Common myeloid progenitor, CD34-positive (primary cell): ENCODE data around the gene DCDC1.

Experiments
- CTCF ChIA-PET: fragments of 350-600 bp; sonication (Branson Sonifier 250); formaldehyde crosslinking; loops from one replicate; lab custom pipeline; 2021; ENCODE audit warnings: antibody characterized with exemption; lab: Charles Lee
- POLR2A ChIA-PET: fragments of 350-600 bp; sonication (Branson Sonifier 250); formaldehyde crosslinking; loops from one replicate; lab custom pipeline; 2021; ENCODE audit warnings: antibody characterized with exemption; lab: Charles Lee
- DNase-seq, 3 donors: peaks; one replicate each; pipeline versions ENCODE4 v3.0.0 to v3.0.0-alpha.2; 2013
- H3K27ac ChIP-seq, 2 experiments: 1 replicate in 1 of 2; 2 replicates in 1 of 2; pipeline ENCODE4 v1.7.0; 2013; ENCODE audit warnings: inconsistent platforms in 2 of 2, low read length in 2 of 2, mild to moderate bottlenecking in 2 of 2, low read depth in 1 of 2, moderate library complexity in 1 of 2; ENCODE audit not compliant: severe bottlenecking in 2 of 2, insufficient read depth in 1 of 2, poor library complexity in 1 of 2
- H3K27me3 ChIP-seq, 5 experiments: replicated peaks in 2 of 5; 1 replicate in 3 of 5; 2 replicates in 2 of 5; pipeline versions ENCODE4 v1.6.1 to v1.7.0; 2013; ENCODE audit warnings: low read length in 4 of 5, mild to moderate bottlenecking in 2 of 5, moderate library complexity in 2 of 5, inconsistent platforms in 1 of 5; ENCODE audit not compliant: insufficient read depth in 5 of 5, control insufficient read depth in 4 of 5
- H3K36me3 ChIP-seq, 4 experiments: 1 replicate in 2 of 4; 2 replicates in 2 of 4; pipeline versions ENCODE4 v1.6.1 to v1.7.0; 2013; ENCODE audit warnings: low read length in 3 of 4, control low read depth in 1 of 4, mild to moderate bottlenecking in 1 of 4; ENCODE audit not compliant: control insufficient read depth in 4 of 4, insufficient read depth in 4 of 4
- H3K4me1 ChIP-seq, 4 experiments: 1 replicate in 3 of 4; 2 replicates in 1 of 4; pipeline versions ENCODE4 v1.6.1 to v1.7.1; 2013; ENCODE audit warnings: low read length in 3 of 4, mild to moderate bottlenecking in 3 of 4, control low read depth in 1 of 4, inconsistent platforms in 1 of 4, moderate library complexity in 1 of 4; ENCODE audit not compliant: control insufficient read depth in 4 of 4, insufficient read depth in 4 of 4; ENCODE audit errors: control extremely low read depth in 1 of 4
- H3K4me3 ChIP-seq, 7 experiments: 1 replicate in 4 of 7; 2 replicates in 3 of 7; pipeline versions ENCODE4 v1.5.1 to v1.7.0; 2013; ENCODE audit warnings: mild to moderate bottlenecking in 7 of 7, low read length in 6 of 7, moderate library complexity in 6 of 7, inconsistent platforms in 2 of 7, low read depth in 2 of 7, control low read depth in 1 of 7; ENCODE audit not compliant: insufficient read depth in 4 of 7, control insufficient read depth in 1 of 7; ENCODE audit errors: extremely low read depth in 1 of 7
- H3K9me3 ChIP-seq, 5 experiments: 1 replicate in 4 of 5; 2 replicates in 1 of 5; pipeline versions ENCODE4 v1.6.1 to v1.7.1; 2013; ENCODE audit warnings: low read length in 4 of 5, mild to moderate bottlenecking in 2 of 5, inconsistent platforms in 1 of 5, low read depth in 1 of 5, moderate library complexity in 1 of 5; ENCODE audit not compliant: control insufficient read depth in 4 of 5, insufficient read depth in 2 of 5; ENCODE audit errors: control extremely low read depth in 1 of 5
- WGBS: methylation state at CpG from one replicate; pipeline ENCODE4 v1.1.5; 2013; ENCODE audit not compliant: insufficient coverage; 5-methylcytosine and 5-hydroxymethylcytosine counted together

Gene DCDC1

GRCh38 chr11:31414338-31414737, 44.8 kb upstream of the DCDC1 start:
- POLR2A ChIA-PET = no interaction called here
- Histone ChIP-seq H3K4me1 (no peaks in the 10 kb centered on the region), H3K27me3 (no peaks in the 10 kb centered on the region), H3K27ac (no peak overlapping the region), H3K36me3 (peaks cover 0 to 4% (median 2%) of the 10 kb centered on the region in 4 experiments), H3K4me3 (no peak overlapping the region), H3K9me3 (no peaks in the 10 kb centered on the region)
- no peak for DNase-seq
- CTCF ChIA-PET = no interaction called here
- WGBS = 88% methylated on average over 2 of the region's 3 CpGs

- H3K9me3 ChIP-seq = no peaks in the 10 kb centered on the region
- H3K4me1 ChIP-seq = no peaks in the 10 kb centered on the region
- H3K4me3 ChIP-seq = no peak overlapping the region
- H3K27me3 ChIP-seq = no peaks in the 10 kb centered on the region
- POLR2A ChIA-PET = no interaction called here
- peaks cover 0 to 4% (median 2%) of the 10 kb centered on the region in 4 experiments for H3K36me3 ChIP-seq
- H3K27ac ChIP-seq = no peak overlapping the region
- no CpG with 5 or more reads among the region's 2 CpGs for WGBS
- CTCF ChIA-PET = no interaction called here
- DNase-seq = peak in 1 of 3 donors; percentile 3
Measured at GRCh38 chr11:31412946-31413345, 43.4 kb upstream of the DCDC1 start.

- Histone ChIP-seq H3K27me3 (no peaks in the 10 kb centered on the region), H3K4me3 (no peak overlapping the region), H3K27ac (no peak overlapping the region), H3K9me3 (no peaks in the 10 kb centered on the region), H3K36me3 (peaks cover 0 to 2% (median 0%) of the 10 kb centered on the region in 4 experiments), H3K4me1 (no peaks in the 10 kb centered on the region)
- 100% methylated on average over 2 of the region's 2 CpGs for WGBS
- ChIA-PET CTCF (no interaction called here), POLR2A (no interaction called here)
- no peak for DNase-seq
Measured at GRCh38 chr11:31408201-31408600, 38.7 kb upstream of the DCDC1 start.

- Histone ChIP-seq H3K27me3 (no peaks in the 10 kb centered on the region), H3K9me3 (no peaks in the 10 kb centered on the region), H3K36me3 (peaks cover 0 to 3% (median 0%) of the 10 kb centered on the region in 4 experiments), H3K27ac (no peak overlapping the region), H3K4me3 (no peak overlapping the region), H3K4me1 (no peaks in the 10 kb centered on the region)
- no peak for DNase-seq
- ChIA-PET POLR2A (no interaction called here), CTCF (no interaction called here)
Measured at GRCh38 chr11:31404614-31405013, 35.1 kb upstream of the DCDC1 start.

GRCh38 chr11:31397239-31397834, 27.8 kb upstream of the DCDC1 start:
- Histone ChIP-seq H3K36me3 (peaks cover 0 to 9% (median 1%) of the 10 kb centered on the region in 4 experiments), H3K9me3 (peaks cover 0 to 10% (median 4%) of the 10 kb centered on the region in 5 experiments), H3K4me1 (no peaks in the 10 kb centered on the region), H3K27ac (no peak overlapping the region), H3K4me3 (no peak overlapping the region), H3K27me3 (no peaks in the 10 kb centered on the region)
- peak; percentile 12 to 43 (median 26) for DNase-seq
- WGBS = 83% methylated on average over 1 of the region's 5 CpGs
- ChIA-PET POLR2A (no interaction called here), CTCF (interaction anchor here (0.7 to 1.9 kb wide), 4 partner anchors 38 to 561 kb away, joined by 3 to 7 read pairs (median 5); no protein-coding TSS in a partner anchor)

- ChIA-PET CTCF (no interaction called here), POLR2A (no interaction called here)
- no peak overlapping the region for H3K27ac ChIP-seq
- WGBS = 100% methylated on average over 1 of the region's 2 CpGs
- H3K4me1 ChIP-seq = no peaks in the 10 kb centered on the region
- H3K36me3 ChIP-seq = peaks cover 0 to 3% (median 0%) of the 10 kb centered on the region in 4 experiments
- no peak overlapping the region for H3K4me3 ChIP-seq
- peaks cover 0 to 2% (median 0%) of the 10 kb centered on the region in 5 experiments for H3K9me3 ChIP-seq
- H3K27me3 ChIP-seq = no peaks in the 10 kb centered on the region
- no peak for DNase-seq
Measured at GRCh38 chr11:31387379-31387778, 17.8 kb upstream of the DCDC1 start.

GRCh38 chr11:31383116-31383515, 13.6 kb upstream of the DCDC1 start:
- H3K27me3 ChIP-seq = no peaks in the 10 kb centered on the region
- no peak overlapping the region for H3K4me3 ChIP-seq
- H3K9me3 ChIP-seq = peaks cover 0 to 2% (median 0%) of the 10 kb centered on the region in 5 experiments
- no peaks in the 10 kb centered on the region for H3K4me1 ChIP-seq
- CTCF ChIA-PET = no interaction called here
- no peak overlapping the region for H3K27ac ChIP-seq
- peaks cover 0 to 4% (median 2%) of the 10 kb centered on the region in 4 experiments for H3K36me3 ChIP-seq
- no CpG with 5 or more reads among the region's 1 CpG for WGBS
- POLR2A ChIA-PET = no interaction called here
- no peak for DNase-seq
